Calu3 (cell line): ENCODE results near the gene CDC42. TPM values are rescaled to one million over a fixed set of nuclear protein-coding genes. Genes with fewer than 3 reads are reported as not detected.

Experiments
- BruUV-seq: library from RNA; stranded (reverse); fragments of 400-500 nt; replicated peaks from 2 replicates; lab custom pipeline; 2021; lab: Mats Ljungman, UMichigan
- CTCF ChIA-PET: fragments of 300-600 bp; sonication (Branson Sonifier 250); formaldehyde crosslinking; loops from one replicate; lab custom pipeline; 2022; ENCODE audit warnings: antibody characterized with exemption; lab: Charles Lee
- DNase-seq: peaks from one replicate; pipeline ENCODE4 v3.0.0; 2022
- H3K27ac Mint-ChIP-seq: one replicate; pipeline ENCODE4 v1.8.0; 2022; ENCODE audit warnings: mixed read lengths; ENCODE audit not compliant: unreplicated experiment
- H3K27me3 Mint-ChIP-seq: one replicate; pipeline ENCODE4 v1.8.0; 2022; ENCODE audit warnings: mixed read lengths; ENCODE audit not compliant: unreplicated experiment
- H3K36me3 Mint-ChIP-seq: one replicate; pipeline ENCODE4 v1.8.0; 2022; ENCODE audit warnings: mild to moderate bottlenecking, moderate library complexity, mixed read lengths; ENCODE audit not compliant: insufficient read depth, unreplicated experiment
- H3K4me1 Mint-ChIP-seq: one replicate; pipeline ENCODE4 v1.8.0; 2022; ENCODE audit warnings: mild to moderate bottlenecking, low read depth, mixed read lengths; ENCODE audit not compliant: unreplicated experiment
- H3K4me3 Mint-ChIP-seq: one replicate; pipeline ENCODE4 v1.8.0; 2022; ENCODE audit warnings: mild to moderate bottlenecking, low read depth, moderate library complexity, mixed read lengths; ENCODE audit not compliant: unreplicated experiment
- H3K9me3 Mint-ChIP-seq: one replicate; pipeline ENCODE4 v1.8.0; 2022; ENCODE audit warnings: low read depth, mixed read lengths; ENCODE audit not compliant: unreplicated experiment
- intact Hi-C: fragments of 100-400 bp; cut with micrococcal nuclease; formaldehyde crosslinking; loops from one replicate; pipeline ENCODE4 v1.10.0; 2022; ENCODE audit not compliant: unreplicated experiment
- total RNA-seq: library from RNA; stranded (reverse); gene quantifications from 2 replicates; pipeline ENCODE4 v1.2.3, GENCODE V29; 2022
- TF ChIP-seq, protein P1 (sequence below): fragments of 200-600 bp; IDR thresholded peaks from one replicate; pipeline ENCODE4 v1.8.0; 2022; ENCODE audit warnings: antibody characterized with exemption; ENCODE audit not compliant: unreplicated experiment

Gene CDC42
- total RNA-seq, 1 experiment from 2014 or later, result 204 TPM

- Mint-ChIP-seq H3K27ac (no peak overlapping the region), H3K36me3 (peaks cover 51% of the 10 kb centered on the region), H3K4me1 (peaks cover 9% of the 10 kb centered on the region), H3K9me3 (no peaks in the 10 kb centered on the region), H3K4me3 (no peak overlapping the region), H3K27me3 (no peaks in the 10 kb centered on the region)
- CTCF ChIA-PET, result no interaction called here
- no TSS peak for BruUV-seq
- no peak for DNase-seq
- intact Hi-C loops, result no loop called here
- TF ChIP-seq, protein P1, sequence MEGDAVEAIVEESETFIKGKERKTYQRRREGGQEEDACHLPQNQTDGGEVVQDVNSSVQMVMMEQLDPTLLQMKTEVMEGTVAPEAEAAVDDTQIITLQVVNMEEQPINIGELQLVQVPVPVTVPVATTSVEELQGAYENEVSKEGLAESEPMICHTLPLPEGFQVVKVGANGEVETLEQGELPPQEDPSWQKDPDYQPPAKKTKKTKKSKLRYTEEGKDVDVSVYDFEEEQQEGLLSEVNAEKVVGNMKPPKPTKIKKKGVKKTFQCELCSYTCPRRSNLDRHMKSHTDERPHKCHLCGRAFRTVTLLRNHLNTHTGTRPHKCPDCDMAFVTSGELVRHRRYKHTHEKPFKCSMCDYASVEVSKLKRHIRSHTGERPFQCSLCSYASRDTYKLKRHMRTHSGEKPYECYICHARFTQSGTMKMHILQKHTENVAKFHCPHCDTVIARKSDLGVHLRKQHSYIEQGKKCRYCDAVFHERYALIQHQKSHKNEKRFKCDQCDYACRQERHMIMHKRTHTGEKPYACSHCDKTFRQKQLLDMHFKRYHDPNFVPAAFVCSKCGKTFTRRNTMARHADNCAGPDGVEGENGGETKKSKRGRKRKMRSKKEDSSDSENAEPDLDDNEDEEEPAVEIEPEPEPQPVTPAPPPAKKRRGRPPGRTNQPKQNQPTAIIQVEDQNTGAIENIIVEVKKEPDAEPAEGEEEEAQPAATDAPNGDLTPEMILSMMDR, result no peak
These were observed 57.5 kb downstream of the CDC42 start for GRCh38 chr1:22110016-22110415.

GRCh38 chr1:22111115-22111514 lies 58.6 kb downstream of the CDC42 start:
- Mint-ChIP-seq H3K27me3 (no peaks in the 10 kb centered on the region), H3K9me3 (no peaks in the 10 kb centered on the region), H3K36me3 (peaks cover 53% of the 10 kb centered on the region), H3K27ac (no peak overlapping the region), H3K4me3 (no peak overlapping the region), H3K4me1 (peaks cover 15% of the 10 kb centered on the region)
- intact Hi-C loops, result no loop called here
- BruUV-seq, result no TSS peak
- TF ChIP-seq, protein P1, result no peak
- CTCF ChIA-PET, result no interaction called here
- no peak for DNase-seq

DNA sequence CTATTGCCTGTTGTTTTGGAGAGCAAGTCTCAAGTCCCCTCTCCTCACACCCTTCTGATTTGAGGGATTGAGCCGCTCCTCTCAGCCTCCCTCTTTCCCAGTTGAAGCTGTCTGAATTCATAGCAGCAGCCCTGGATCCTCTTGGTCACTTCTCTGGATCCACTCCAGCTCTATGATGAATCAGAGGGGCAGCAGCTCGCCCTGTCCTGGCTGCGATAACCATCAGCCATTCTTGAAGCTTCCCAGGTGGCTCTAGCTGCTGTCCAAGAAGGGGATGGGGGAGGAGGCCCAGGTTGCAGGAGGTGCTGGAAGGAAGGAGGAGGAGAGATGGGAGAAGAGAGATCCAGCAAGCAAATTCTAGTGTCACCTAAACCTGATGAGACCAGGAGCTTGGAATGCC lies 59.1 kb downstream of the CDC42 start:
- H3K27ac Mint-ChIP-seq, result no peak overlapping the region
- BruUV-seq, result no TSS peak

GRCh38 chr1:22112554-22112953 lies 60.0 kb downstream of the CDC42 start:
- no TSS peak for BruUV-seq
- TF ChIP-seq, protein P1, result no peak
- H3K4me1 Mint-ChIP-seq, result peaks cover 21% of the 10 kb centered on the region
- H3K9me3 Mint-ChIP-seq, result no peaks in the 10 kb centered on the region
- no peak for DNase-seq
- H3K27ac Mint-ChIP-seq, result no peak overlapping the region
- H3K4me3 Mint-ChIP-seq, result no peak overlapping the region
- H3K27me3 Mint-ChIP-seq, result no peaks in the 10 kb centered on the region
- CTCF ChIA-PET, result no interaction called here
- H3K36me3 Mint-ChIP-seq, result peaks cover 53% of the 10 kb centered on the region
- intact Hi-C loops, result no loop called here

More for the DNA sequence above, 59.1 kb downstream of the CDC42 start:
- Mint-ChIP-seq H3K36me3 (peaks cover 53% of the 10 kb centered on the region), H3K9me3 (no peaks in the 10 kb centered on the region), H3K27me3 (no peaks in the 10 kb centered on the region), H3K4me3 (no peak overlapping the region), H3K4me1 (peaks cover 20% of the 10 kb centered on the region)
- CTCF ChIA-PET, result no interaction called here
- no peak for DNase-seq
- intact Hi-C loops, result no loop called here
- TF ChIP-seq, protein P1, result no peak
